ENCODE data around the gene TNIK.

Gene TNIK

DNA sequence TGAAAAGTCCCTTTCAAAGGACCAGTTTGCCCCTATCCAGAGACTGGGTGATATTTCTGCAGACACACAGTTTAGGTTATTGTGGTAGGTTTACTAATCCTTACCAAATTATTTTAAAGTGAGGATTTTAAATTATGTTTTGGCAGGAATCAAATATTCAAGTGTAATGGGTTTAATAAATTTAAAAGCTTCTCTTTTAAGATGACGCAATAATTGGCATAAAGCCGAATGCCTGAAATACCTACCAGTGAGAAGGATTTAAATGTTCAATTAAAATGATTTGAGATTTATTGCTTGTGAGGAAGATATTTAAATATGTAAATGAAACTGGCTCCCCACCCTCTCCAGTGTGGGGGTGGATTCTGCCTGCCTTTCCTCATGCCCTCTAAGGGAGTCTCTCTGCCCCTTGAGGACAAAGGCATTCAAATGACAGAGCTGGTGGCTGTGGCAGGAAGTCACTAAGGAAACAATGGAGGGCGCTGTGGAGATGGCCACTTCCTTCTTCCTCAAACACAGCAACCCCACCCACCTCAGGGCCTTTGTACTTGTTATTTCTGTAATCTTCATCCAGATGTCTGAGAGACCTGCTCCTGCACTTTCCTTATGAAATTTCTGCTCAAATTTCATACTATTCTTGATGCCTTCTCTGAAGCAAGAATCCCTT, 131.7 kb downstream of the TNIK start:
- Mint-ChIP-seq H3K4me1 (peaks cover 33% of the 10 kb centered on the region), H3K4me3 (no peak overlapping the region), H3K27me3 (no peaks in the 10 kb centered on the region), H3K9me3 (no peaks in the 10 kb centered on the region), H3K36me3 (ENCODE audit: insufficient read depth) (peaks cover 2% of the 10 kb centered on the region), H3K27ac (ENCODE audit: low read depth) (no peak overlapping the region)
- peak; percentile 94 for ATAC-seq (replicated peaks; ENCODE audit: extremely low read depth, poor library complexity, severe bottlenecking)
- peak in 1 of 2 donors; percentile 43 for DNase-seq (ENCODE audit: low spot score in 2 of 2)

DNA sequence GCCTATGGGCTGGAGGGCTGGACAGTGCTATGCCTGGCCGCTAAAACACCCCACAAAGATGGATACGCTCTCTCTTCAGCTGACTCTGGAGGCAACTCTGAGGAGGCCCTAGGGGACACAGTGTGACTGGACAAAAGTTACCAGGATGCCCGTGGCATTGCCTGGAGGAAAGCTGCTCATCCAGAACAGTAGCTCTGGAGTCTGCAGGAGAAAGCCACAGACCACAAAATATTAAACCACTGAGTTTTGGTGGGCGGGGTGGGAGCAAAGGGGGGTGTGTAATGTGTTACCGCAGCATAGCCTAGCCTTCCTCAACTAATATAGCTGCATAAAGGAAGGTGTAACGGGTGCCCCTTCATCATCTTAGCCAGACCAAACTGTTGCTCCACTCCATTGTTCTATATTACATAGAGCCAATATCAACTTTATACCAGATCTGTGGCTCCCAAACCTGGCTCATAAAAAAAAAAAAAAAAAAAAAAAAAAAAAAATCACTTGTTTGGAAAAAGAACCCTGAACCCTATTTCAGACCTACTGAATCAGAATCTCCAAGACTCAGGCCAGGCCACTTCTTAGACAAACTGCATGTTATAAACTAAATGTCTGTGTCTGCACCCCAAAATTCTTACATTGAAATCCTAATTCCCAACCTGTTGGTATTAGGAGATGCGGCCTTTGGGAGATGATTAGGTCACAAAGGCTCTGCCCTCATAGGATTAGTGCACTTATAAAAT, 132.6 kb downstream of the TNIK start:
- Mint-ChIP-seq H3K36me3 (ENCODE audit: insufficient read depth) (peaks cover 2% of the 10 kb centered on the region), H3K27ac (ENCODE audit: low read depth) (no peak overlapping the region), H3K4me3 (no peak overlapping the region), H3K4me1 (peaks cover 38% of the 10 kb centered on the region), H3K9me3 (no peaks in the 10 kb centered on the region), H3K27me3 (no peaks in the 10 kb centered on the region)
- DNase-seq (ENCODE audit: low spot score in 2 of 2) (no peak), ATAC-seq (replicated peaks; ENCODE audit: extremely low read depth, poor library complexity, severe bottlenecking) (no peak)

DNA sequence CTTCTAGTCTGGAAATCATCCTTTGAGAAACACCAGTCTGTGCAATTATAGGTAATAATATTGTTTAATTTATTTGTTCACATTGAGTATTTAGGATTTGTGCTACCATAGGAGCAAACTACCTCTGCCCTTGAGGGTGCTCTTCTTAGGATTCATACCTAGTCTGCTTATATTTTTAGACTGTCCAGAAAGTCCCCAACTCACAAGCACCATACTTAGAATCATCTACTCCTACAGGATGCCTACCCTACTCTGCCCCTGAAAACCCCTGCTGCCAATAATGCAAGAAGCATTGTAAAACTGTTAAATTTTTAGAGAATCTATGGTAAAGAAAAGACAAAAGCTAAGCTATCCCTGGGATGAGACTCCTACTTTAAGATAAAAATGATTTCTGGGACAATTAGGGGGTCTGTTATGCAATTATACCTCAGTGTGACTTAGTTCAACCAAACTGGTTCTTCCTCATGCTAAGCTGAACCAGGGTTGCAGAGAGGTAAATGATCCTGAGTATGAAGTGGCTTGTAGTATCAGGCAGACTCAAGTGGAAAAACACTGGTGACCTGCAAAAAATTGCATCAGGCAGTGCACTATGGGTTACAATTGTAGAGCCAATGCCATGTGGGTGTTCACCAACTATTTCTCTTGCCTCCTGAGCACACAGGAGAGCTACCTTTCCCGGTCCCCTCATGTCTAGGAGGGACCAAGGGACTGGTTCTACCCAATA, 133.3 kb downstream of the TNIK start:
- no peak overlapping the region for H3K27ac Mint-ChIP-seq (ENCODE audit: low read depth)
- no peak for DNase-seq (ENCODE audit: low spot score in 2 of 2)
- peaks cover 2% of the 10 kb centered on the region for H3K36me3 Mint-ChIP-seq (ENCODE audit: insufficient read depth)
- no peaks in the 10 kb centered on the region for H3K9me3 Mint-ChIP-seq
- no peak overlapping the region for H3K4me3 Mint-ChIP-seq
- H3K4me1 Mint-ChIP-seq = peaks cover 38% of the 10 kb centered on the region
- no peak for ATAC-seq (replicated peaks; ENCODE audit: extremely low read depth, poor library complexity, severe bottlenecking)
- H3K27me3 Mint-ChIP-seq = no peaks in the 10 kb centered on the region

GRCh38 chr3:171323938-171324536, 136.2 kb downstream of the TNIK start:
- DNase-seq (ENCODE audit: low spot score in 2 of 2) (no peak), ATAC-seq (replicated peaks; ENCODE audit: extremely low read depth, poor library complexity, severe bottlenecking) (no peak)
- H3K27me3 Mint-ChIP-seq = no peaks in the 10 kb centered on the region
- no peaks in the 10 kb centered on the region for H3K9me3 Mint-ChIP-seq
- H3K4me3 Mint-ChIP-seq = no peak overlapping the region
- H3K27ac Mint-ChIP-seq (ENCODE audit: low read depth) = no peak overlapping the region
- peaks cover 2% of the 10 kb centered on the region for H3K36me3 Mint-ChIP-seq (ENCODE audit: insufficient read depth)
- peaks cover 30% of the 10 kb centered on the region for H3K4me1 Mint-ChIP-seq

DNA sequence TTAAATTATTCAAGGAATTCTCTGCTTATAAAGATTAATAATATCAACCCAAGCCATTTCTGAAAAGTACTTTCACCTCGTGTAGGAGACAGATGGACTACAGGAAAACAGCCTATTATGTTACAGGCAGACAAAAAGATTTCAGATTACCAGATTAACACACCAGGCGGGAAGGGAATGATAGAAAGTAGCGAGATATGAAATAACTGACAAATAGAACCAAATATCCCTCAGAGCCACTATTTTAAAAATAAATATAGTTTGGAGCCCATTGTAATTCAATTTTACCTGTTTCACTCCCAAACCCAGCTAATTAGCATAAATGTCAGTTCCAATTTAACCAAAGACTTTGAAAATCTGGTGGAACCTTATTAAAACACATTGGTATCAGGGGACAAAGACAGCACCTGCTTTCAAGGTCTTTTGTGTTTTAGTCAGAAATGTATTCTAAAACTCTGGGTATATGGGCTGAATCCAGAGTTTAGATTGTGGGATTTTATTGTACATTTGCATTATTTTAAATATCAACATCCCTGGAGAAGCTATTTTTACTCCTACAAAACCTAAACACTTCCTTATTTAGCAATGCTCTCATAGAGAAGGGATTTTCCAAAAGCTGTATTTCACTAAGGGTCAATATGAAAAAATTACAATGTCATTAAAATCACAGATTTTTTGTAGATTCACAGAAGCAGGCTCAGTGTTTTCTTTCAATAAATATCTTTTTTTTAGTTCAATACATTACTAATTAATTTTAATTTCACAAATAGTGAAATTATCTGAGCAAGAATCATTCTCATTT, 138.4 kb downstream of the TNIK start:
- no peaks in the 10 kb centered on the region for H3K9me3 Mint-ChIP-seq
- ATAC-seq (replicated peaks; ENCODE audit: extremely low read depth, poor library complexity, severe bottlenecking) (no peak), DNase-seq (ENCODE audit: low spot score in 2 of 2) (no peak)
- H3K27ac Mint-ChIP-seq (ENCODE audit: low read depth) = no peak overlapping the region
- no peak overlapping the region for H3K4me3 Mint-ChIP-seq
- H3K36me3 Mint-ChIP-seq (ENCODE audit: insufficient read depth) = peaks cover 2% of the 10 kb centered on the region
- no peaks in the 10 kb centered on the region for H3K27me3 Mint-ChIP-seq
- peaks cover 23% of the 10 kb centered on the region for H3K4me1 Mint-ChIP-seq

- Mint-ChIP-seq H3K36me3 (ENCODE audit: insufficient read depth) (peaks cover 2% of the 10 kb centered on the region), H3K27me3 (no peaks in the 10 kb centered on the region), H3K9me3 (no peaks in the 10 kb centered on the region), H3K27ac (ENCODE audit: low read depth) (no peak overlapping the region), H3K4me1 (peaks cover 29% of the 10 kb centered on the region), H3K4me3 (no peak overlapping the region)
- DNase-seq (ENCODE audit: low spot score in 2 of 2) (no peak), ATAC-seq (replicated peaks; ENCODE audit: extremely low read depth, poor library complexity, severe bottlenecking) (no peak)
Measured at GRCh38 chr3:171320750-171321558, 139.3 kb downstream of the TNIK start.

DNA sequence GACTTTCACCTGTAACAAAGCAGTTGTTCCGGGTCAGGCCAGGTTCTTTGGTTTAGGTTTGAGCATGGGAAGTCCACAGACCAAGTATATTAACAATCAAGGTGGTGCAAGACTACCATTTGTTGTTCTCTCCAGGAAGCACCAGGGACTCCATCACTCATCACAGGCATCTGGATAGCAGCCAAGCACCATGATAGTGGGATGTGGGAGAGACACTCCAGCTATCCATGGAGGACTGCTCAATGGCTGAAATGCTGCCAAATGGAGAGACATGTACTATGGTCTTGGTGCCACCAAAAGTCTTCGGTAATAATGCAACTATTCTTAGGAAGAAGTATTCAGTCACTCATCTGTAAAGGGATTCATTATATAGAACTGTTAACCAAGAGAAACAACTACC, 143.0 kb downstream of the TNIK start:
- H3K9me3 Mint-ChIP-seq = no peaks in the 10 kb centered on the region
- H3K27me3 Mint-ChIP-seq = no peaks in the 10 kb centered on the region
- peaks cover 46% of the 10 kb centered on the region for H3K4me1 Mint-ChIP-seq
- DNase-seq (ENCODE audit: low spot score in 2 of 2) (no peak), ATAC-seq (replicated peaks; ENCODE audit: extremely low read depth, poor library complexity, severe bottlenecking) (no peak)
- peaks cover 2% of the 10 kb centered on the region for H3K36me3 Mint-ChIP-seq (ENCODE audit: insufficient read depth)
- H3K4me3 Mint-ChIP-seq = no peak overlapping the region
- H3K27ac Mint-ChIP-seq (ENCODE audit: low read depth) = no peak overlapping the region

- ATAC-seq (replicated peaks; ENCODE audit: extremely low read depth, poor library complexity, severe bottlenecking) (no peak), DNase-seq (ENCODE audit: low spot score in 2 of 2) (no peak)
- Mint-ChIP-seq H3K36me3 (ENCODE audit: insufficient read depth) (peaks cover 2% of the 10 kb centered on the region), H3K4me3 (no peak overlapping the region), H3K27ac (ENCODE audit: low read depth) (no peak overlapping the region), H3K9me3 (no peaks in the 10 kb centered on the region), H3K4me1 (peaks cover 47% of the 10 kb centered on the region), H3K27me3 (no peaks in the 10 kb centered on the region)
Measured at GRCh38 chr3:171315919-171316318, 144.3 kb downstream of the TNIK start.

- no peak for ATAC-seq (replicated peaks; ENCODE audit: extremely low read depth, poor library complexity, severe bottlenecking)
- Mint-ChIP-seq H3K9me3 (no peaks in the 10 kb centered on the region), H3K4me3 (no peak overlapping the region), H3K27me3 (no peaks in the 10 kb centered on the region), H3K36me3 (ENCODE audit: insufficient read depth) (peaks cover 2% of the 10 kb centered on the region), H3K27ac (ENCODE audit: low read depth) (no peak overlapping the region), H3K4me1 (peaks cover 54% of the 10 kb centered on the region)
- no peak for DNase-seq (ENCODE audit: low spot score in 2 of 2)
Measured at GRCh38 chr3:171315101-171315500, 145.1 kb downstream of the TNIK start.

GRCh38 chr3:171314341-171314740, 145.9 kb downstream of the TNIK start:
- DNase-seq (ENCODE audit: low spot score in 2 of 2) (no peak), ATAC-seq (replicated peaks; ENCODE audit: extremely low read depth, poor library complexity, severe bottlenecking) (no peak)
- Mint-ChIP-seq H3K4me1 (peaks cover 60% of the 10 kb centered on the region), H3K27me3 (no peaks in the 10 kb centered on the region), H3K27ac (ENCODE audit: low read depth) (no peak overlapping the region), H3K4me3 (no peak overlapping the region), H3K36me3 (ENCODE audit: insufficient read depth) (peaks cover 2% of the 10 kb centered on the region), H3K9me3 (no peaks in the 10 kb centered on the region)

- ATAC-seq (replicated peaks; ENCODE audit: extremely low read depth, poor library complexity, severe bottlenecking) (no peak), DNase-seq (ENCODE audit: low spot score in 2 of 2) (no peak)
- Mint-ChIP-seq H3K36me3 (ENCODE audit: insufficient read depth) (peaks cover 2% of the 10 kb centered on the region), H3K27me3 (no peaks in the 10 kb centered on the region), H3K27ac (ENCODE audit: low read depth) (no peak overlapping the region), H3K4me3 (no peak overlapping the region), H3K9me3 (no peaks in the 10 kb centered on the region), H3K4me1 (peaks cover 66% of the 10 kb centered on the region)
Measured at GRCh38 chr3:171313702-171314101, 146.5 kb downstream of the TNIK start.

Measured in central memory CD8-positive, alpha-beta T cell (primary cell).